GM12873 (cell line): ENCODE measurements around the gene TXNDC8.

Experiments
- TF ChIP-seq, protein P1 (sequence below): IDR thresholded peaks from 2 replicates; pipeline ENCODE4 v1.5.1; 2012; ENCODE audit warnings: low read depth, mild to moderate bottlenecking, moderate library complexity, low read length, control low read depth; ENCODE audit not compliant: insufficient read depth; ENCODE audit errors: missing control alignments

The TXNDC8 gene

DNA sequence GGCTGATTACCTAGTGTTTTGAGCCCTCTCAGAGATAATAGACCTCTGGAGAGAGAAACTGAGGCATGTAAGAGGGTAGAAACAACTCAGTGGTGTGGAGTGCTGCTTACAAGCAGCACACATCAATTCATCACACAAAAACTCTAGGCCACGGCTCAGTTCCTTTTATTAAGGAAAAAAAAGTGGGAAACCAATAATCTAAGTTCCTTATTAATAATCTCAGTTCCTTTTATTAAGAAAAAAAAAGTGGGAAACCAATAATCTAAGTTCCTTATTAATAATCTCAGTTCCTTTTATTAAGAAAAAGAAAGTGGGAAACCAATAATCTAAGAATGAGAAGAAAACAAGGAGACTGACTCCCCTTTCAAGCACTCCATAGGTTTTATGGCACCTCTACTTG, 28.0 kb downstream of the TXNDC8 start:
- TF ChIP-seq, protein P1, sequence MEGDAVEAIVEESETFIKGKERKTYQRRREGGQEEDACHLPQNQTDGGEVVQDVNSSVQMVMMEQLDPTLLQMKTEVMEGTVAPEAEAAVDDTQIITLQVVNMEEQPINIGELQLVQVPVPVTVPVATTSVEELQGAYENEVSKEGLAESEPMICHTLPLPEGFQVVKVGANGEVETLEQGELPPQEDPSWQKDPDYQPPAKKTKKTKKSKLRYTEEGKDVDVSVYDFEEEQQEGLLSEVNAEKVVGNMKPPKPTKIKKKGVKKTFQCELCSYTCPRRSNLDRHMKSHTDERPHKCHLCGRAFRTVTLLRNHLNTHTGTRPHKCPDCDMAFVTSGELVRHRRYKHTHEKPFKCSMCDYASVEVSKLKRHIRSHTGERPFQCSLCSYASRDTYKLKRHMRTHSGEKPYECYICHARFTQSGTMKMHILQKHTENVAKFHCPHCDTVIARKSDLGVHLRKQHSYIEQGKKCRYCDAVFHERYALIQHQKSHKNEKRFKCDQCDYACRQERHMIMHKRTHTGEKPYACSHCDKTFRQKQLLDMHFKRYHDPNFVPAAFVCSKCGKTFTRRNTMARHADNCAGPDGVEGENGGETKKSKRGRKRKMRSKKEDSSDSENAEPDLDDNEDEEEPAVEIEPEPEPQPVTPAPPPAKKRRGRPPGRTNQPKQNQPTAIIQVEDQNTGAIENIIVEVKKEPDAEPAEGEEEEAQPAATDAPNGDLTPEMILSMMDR, result no peak

DNA sequence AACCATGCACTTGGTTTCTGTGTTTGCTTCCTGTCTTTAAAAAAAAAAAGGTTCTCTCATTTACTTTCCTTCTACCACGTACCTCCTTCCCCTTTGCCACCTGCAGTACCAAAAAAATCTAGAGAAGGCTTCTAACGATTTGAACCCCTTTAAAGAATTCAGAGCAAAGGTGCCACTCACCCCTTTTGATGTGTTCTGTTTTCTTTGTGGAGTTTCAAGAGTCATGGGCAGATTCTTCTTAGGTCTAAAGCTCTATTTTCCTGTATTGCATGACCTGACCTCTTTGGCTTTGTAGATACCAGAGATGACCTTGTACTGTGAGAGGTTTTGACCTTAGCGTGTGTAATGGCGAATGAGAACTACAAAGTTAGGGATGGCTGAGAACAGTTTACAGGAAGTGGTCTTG, 29.0 kb downstream of the TXNDC8 start:
- TF ChIP-seq, protein P1, result no peak

DNA sequence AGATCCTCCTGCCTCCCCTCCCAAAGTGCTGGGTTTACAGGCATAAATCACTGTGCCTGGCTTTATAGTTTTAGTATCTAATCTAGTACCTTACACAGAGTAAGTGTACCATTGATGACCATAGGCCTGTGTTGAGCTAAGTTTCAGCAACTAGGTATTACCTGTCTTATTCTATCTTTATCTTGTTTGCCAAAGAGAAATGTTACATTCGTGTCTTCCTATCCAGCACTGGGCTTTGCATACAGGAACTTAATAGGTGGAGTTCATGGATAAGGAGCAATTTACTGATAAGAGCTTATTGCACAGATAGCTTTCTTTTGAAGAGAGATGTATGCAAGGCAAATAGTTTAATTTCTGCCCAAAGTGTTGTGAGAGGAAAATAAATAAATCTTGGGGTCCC, 30.5 kb downstream of the TXNDC8 start:
- TF ChIP-seq, protein P1, result no peak

DNA sequence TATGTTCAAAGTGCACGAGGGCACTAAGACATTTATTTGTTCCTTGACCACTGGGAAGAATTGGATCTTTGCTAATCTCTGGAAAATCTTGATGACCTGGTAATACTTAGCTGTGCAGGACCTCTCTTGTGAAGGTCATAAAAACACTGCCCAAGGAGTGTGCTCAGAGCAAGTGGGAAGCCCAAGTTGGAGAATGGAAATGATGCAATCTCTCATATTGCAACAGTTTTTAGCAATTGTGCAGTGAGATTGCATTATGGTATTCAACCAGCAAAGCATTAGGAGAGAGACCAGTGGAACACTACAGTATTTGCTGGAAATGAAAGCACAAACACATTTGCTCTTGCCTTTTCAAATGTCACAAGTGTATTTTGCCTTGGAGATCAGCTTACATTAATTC, 34.5 kb downstream of the TXNDC8 start:
- TF ChIP-seq, protein P1, result no peak

GRCh38 chr9:110298043-110298605, 39.5 kb downstream of the TXNDC8 start:
- TF ChIP-seq, protein P1, result no peak

GRCh38 chr9:110293248-110293647, 44.4 kb downstream of the TXNDC8 start:
- TF ChIP-seq, protein P1, result no peak

DNA sequence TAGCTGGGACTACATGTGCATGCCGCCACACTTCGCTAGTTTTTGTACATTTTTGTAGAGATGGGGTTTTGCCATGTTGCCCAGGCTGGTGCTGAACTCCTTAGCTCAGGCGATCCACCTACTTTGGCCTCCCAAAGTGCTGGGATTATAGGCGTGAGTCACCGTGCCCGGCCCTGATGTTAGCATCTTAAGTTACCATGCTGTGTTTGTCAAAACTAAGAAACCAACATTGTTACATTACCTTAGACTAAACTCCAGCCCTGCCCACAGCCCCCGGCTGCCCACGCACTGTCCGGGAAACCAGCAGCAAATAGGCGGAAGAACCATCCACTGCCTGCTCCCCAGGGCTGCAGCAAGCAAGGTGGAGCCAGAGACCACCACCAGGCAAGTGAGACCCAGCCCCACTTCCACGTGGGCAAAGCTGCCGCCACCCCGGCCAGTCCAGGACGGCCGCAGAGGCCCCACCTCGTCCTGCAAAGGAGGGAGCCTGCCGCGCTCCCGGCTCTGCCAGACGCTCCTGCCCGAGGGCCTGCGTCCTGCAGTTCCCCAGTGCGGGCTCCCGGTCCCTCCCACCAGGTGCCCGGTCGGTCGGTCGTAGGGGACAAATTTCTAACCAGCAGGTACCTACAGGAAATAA, 45.6 kb downstream of the TXNDC8 start:
- TF ChIP-seq, protein P1, result no peak

DNA sequence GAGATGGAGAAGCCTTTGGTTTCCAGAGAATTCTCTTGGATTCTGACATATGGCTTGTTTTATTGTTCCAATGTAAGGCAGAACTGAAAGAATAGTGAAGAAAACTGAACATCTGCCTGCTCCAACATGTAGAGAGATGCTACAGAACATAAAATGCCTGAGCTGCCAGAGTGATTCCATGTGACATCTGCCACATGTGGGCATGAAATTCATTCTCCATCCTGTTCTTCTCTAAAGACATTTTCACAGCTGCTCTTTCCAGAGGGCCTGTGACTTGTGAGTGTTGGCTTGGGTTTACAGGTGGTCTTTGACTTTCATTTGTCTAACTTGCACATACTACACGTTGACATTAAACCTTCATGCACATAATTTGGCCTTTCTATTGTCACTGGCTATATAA, 47.7 kb downstream of the TXNDC8 start:
- TF ChIP-seq, protein P1, result no peak
